Vagina (tissue), 2 donors: Measurements from ENCODE around the gene SLC9A5.

ENCODE experiments used
- POLR2A ChIP-seq, 2 donors: fragments of 450-650 bp; IDR thresholded peaks; one replicate each; pipeline ENCODE4 v1.6.1; 2017; ENCODE audit warnings: antibody characterized with exemption in 2 of 2, mild to moderate bottlenecking in 2 of 2, moderate library complexity in 2 of 2
- TF ChIP-seq, protein P1 (sequence below), 3 experiments: fragments of 450-650 bp in 2 of 3; fragments of 200-600 bp in 1 of 3; sonication (generic) in 1 of 3; IDR thresholded peaks; one replicate each; pipeline ENCODE4 v1.5.1; 2017 to 2019; ENCODE audit warnings: antibody characterized with exemption in 3 of 3, mild to moderate bottlenecking in 2 of 3, moderate library complexity in 2 of 3

DNA sequence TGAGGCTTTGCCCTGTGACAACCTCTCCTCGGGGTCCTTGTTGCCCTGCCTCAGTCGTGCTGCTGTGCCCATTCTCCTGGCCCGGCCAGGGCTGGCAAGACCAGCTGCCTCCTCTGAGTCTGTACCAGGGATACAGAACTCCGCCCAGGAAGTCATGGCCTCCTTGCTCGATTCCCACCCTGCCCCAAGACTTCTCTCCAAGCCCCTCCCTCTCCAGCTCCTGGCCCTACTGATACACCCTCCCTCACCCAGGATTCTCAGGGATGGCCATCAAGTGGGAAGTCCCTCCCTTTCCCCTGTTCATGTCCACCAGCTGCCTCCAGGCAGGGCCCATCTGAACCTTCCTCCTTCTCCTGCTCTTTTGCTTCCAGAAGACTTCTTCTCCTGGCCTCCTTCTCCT is 33.1 kb upstream of the SLC9A5 start:
- TF ChIP-seq POLR2A (IDR thresholded peaks at IDR 0.05), result no peak
- TF ChIP-seq, protein P1, sequence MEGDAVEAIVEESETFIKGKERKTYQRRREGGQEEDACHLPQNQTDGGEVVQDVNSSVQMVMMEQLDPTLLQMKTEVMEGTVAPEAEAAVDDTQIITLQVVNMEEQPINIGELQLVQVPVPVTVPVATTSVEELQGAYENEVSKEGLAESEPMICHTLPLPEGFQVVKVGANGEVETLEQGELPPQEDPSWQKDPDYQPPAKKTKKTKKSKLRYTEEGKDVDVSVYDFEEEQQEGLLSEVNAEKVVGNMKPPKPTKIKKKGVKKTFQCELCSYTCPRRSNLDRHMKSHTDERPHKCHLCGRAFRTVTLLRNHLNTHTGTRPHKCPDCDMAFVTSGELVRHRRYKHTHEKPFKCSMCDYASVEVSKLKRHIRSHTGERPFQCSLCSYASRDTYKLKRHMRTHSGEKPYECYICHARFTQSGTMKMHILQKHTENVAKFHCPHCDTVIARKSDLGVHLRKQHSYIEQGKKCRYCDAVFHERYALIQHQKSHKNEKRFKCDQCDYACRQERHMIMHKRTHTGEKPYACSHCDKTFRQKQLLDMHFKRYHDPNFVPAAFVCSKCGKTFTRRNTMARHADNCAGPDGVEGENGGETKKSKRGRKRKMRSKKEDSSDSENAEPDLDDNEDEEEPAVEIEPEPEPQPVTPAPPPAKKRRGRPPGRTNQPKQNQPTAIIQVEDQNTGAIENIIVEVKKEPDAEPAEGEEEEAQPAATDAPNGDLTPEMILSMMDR (IDR thresholded peaks at IDR 0.05), result no peak
